Chondrocyte (in vitro differentiated cells): ENCODE data around the gene GPRC5B. TPM values are rescaled to one million over a fixed set of nuclear protein-coding genes. Genes with fewer than 3 reads are reported as not detected.

ENCODE experiments used
- DNase-seq: peaks from one replicate; pipeline ENCODE4 v3.0.0; 2021; ENCODE audit warnings: mixed read lengths, low spot score
- H3K27ac Mint-ChIP-seq: one replicate; pipeline ENCODE4 v1.8.0; 2021; ENCODE audit warnings: mild to moderate bottlenecking, moderate library complexity, mixed read lengths; ENCODE audit not compliant: unreplicated experiment
- H3K27me3 Mint-ChIP-seq: 2 replicates; pipeline ENCODE4 v1.8.0; 2021; ENCODE audit warnings: low read depth, mixed read lengths
- H3K36me3 Mint-ChIP-seq: 2 replicates; pipeline ENCODE4 v1.8.0; 2021; ENCODE audit warnings: low read depth, mixed read lengths
- H3K4me1 Mint-ChIP-seq: 2 replicates; pipeline ENCODE4 v1.8.0; 2021; ENCODE audit warnings: low read depth, mild to moderate bottlenecking, mixed read lengths
- H3K4me3 Mint-ChIP-seq: one replicate; pipeline ENCODE4 v1.8.0; 2021; ENCODE audit warnings: mild to moderate bottlenecking, moderate library complexity, mixed read lengths; ENCODE audit not compliant: unreplicated experiment
- H3K9me3 Mint-ChIP-seq: 2 replicates; pipeline ENCODE4 v1.8.0; 2021; ENCODE audit warnings: low read depth, mixed read lengths
- total RNA-seq: library from RNA; stranded (reverse); gene quantifications from 3 replicates; pipeline ENCODE4 v1.2.1, GENCODE V29; 2021
- TF ChIP-seq, protein P1 (sequence below): fragments of 200-600 bp; sonication (generic); IDR thresholded peaks from 2 replicates; pipeline ENCODE4 v1.5.0; 2021; ENCODE audit warnings: antibody characterized with exemption, mild to moderate bottlenecking, moderate library complexity

Gene GPRC5B
- total RNA-seq, 1 donor from 2014 or later = 2.2 TPM

GRCh38 chr16:19863990-19864389, 20.7 kb downstream of the GPRC5B start:
- Mint-ChIP-seq H3K36me3 (no peaks in the 10 kb centered on the region), H3K27me3 (no peaks in the 10 kb centered on the region), H3K9me3 (no peaks in the 10 kb centered on the region), H3K4me1 (peaks cover 6% of the 10 kb centered on the region), H3K27ac (no peak overlapping the region), H3K4me3 (no peak overlapping the region)
- TF ChIP-seq, protein P1, sequence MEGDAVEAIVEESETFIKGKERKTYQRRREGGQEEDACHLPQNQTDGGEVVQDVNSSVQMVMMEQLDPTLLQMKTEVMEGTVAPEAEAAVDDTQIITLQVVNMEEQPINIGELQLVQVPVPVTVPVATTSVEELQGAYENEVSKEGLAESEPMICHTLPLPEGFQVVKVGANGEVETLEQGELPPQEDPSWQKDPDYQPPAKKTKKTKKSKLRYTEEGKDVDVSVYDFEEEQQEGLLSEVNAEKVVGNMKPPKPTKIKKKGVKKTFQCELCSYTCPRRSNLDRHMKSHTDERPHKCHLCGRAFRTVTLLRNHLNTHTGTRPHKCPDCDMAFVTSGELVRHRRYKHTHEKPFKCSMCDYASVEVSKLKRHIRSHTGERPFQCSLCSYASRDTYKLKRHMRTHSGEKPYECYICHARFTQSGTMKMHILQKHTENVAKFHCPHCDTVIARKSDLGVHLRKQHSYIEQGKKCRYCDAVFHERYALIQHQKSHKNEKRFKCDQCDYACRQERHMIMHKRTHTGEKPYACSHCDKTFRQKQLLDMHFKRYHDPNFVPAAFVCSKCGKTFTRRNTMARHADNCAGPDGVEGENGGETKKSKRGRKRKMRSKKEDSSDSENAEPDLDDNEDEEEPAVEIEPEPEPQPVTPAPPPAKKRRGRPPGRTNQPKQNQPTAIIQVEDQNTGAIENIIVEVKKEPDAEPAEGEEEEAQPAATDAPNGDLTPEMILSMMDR = no peak
- peak; percentile 35 for DNase-seq

DNA sequence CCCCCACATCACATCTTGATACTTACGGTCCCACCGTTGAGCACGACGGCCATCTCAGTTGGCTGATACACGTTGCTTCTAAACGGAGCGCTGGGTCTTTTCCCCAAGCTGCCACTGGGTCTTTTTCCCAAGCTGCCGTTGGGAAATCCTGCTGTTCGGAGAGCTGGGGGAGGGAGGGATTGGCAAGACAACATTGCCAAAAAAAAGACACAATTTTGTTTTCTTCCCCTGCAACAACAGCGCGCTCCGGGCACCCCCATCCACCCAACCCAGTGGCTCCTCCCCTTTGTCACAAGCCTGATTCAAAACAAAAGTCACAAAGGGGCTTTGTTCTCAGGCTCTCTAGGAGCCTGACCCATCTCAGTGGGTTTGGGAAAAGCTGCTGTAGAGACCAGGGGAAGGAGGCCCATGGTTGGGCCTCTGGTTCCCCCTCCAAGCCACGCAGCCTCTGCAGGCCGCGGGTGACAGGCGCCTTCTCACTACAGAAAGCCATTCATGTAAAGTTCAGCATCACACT, 22.8 kb downstream of the GPRC5B start:
- Mint-ChIP-seq H3K4me3 (no peak overlapping the region), H3K4me1 (peaks cover 11% of the 10 kb centered on the region), H3K36me3 (no peaks in the 10 kb centered on the region), H3K27ac (no peak overlapping the region), H3K27me3 (no peaks in the 10 kb centered on the region), H3K9me3 (no peaks in the 10 kb centered on the region)
- TF ChIP-seq, protein P1 = no peak
- DNase-seq = peak; percentile 39

- Mint-ChIP-seq H3K27ac (no peak overlapping the region), H3K36me3 (no peaks in the 10 kb centered on the region), H3K9me3 (no peaks in the 10 kb centered on the region), H3K27me3 (no peaks in the 10 kb centered on the region), H3K4me3 (no peak overlapping the region), H3K4me1 (peaks cover 11% of the 10 kb centered on the region)
- DNase-seq = peak; percentile 15
- TF ChIP-seq, protein P1 = no peak
Measured at GRCh38 chr16:19861133-19861532, 23.5 kb downstream of the GPRC5B start.

GRCh38 chr16:19860166-19861041, 24.2 kb downstream of the GPRC5B start:
- peaks cover 11% of the 10 kb centered on the region for H3K4me1 Mint-ChIP-seq
- no peak overlapping the region for H3K4me3 Mint-ChIP-seq
- TF ChIP-seq, protein P1 = no peak
- H3K36me3 Mint-ChIP-seq = no peaks in the 10 kb centered on the region
- H3K9me3 Mint-ChIP-seq = no peaks in the 10 kb centered on the region
- H3K27me3 Mint-ChIP-seq = no peaks in the 10 kb centered on the region
- peak overlapping the region; percentile 42 for H3K27ac Mint-ChIP-seq
- no peak for DNase-seq

DNA sequence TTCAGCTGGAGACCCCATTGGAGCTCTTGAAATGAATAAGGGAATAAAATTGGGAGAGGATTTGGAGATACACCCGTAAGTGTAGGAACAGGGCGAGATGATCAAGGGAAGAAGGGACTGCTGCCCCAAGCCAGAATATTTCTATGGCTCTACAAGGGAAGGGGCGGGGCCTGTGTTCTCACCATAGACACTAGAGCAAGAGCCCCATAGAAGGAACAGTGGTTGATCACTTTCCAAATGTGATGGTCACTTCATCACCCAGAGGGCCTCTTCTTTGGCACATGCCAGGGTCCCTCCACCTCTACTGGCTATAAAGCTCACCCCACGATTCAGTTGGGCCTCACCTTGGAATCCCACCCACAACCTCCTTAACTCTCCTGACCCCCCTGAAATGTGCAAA, 25.0 kb downstream of the GPRC5B start:
- TF ChIP-seq, protein P1 = no peak
- no peak for DNase-seq
- H3K4me3 Mint-ChIP-seq = no peak overlapping the region
- peaks cover 11% of the 10 kb centered on the region for H3K4me1 Mint-ChIP-seq
- H3K27ac Mint-ChIP-seq = no peak overlapping the region
- H3K36me3 Mint-ChIP-seq = no peaks in the 10 kb centered on the region
- H3K9me3 Mint-ChIP-seq = no peaks in the 10 kb centered on the region
- no peaks in the 10 kb centered on the region for H3K27me3 Mint-ChIP-seq
